Progenitor cell of endocrine pancreas (in vitro differentiated cells): ENCODE results near the gene NMNAT2. TPM values are rescaled to one million over a fixed set of nuclear protein-coding genes. Genes with fewer than 3 reads are reported as not detected.

ENCODE experiments used
- DNase-seq: peaks from one replicate; pipeline ENCODE4 v3.0.0; 2021; ENCODE audit warnings: low spot score; ENCODE audit not compliant: unreplicated experiment
- H3K27ac Mint-ChIP-seq: 2 replicates; pipeline ENCODE4 v1.8.0; 2021; ENCODE audit warnings: mild to moderate bottlenecking, moderate library complexity, mixed read lengths
- H3K27me3 Mint-ChIP-seq: 2 replicates; pipeline ENCODE4 v1.8.0; 2021; ENCODE audit warnings: mixed read lengths
- H3K36me3 Mint-ChIP-seq: 2 replicates; pipeline ENCODE4 v1.8.0; 2022; ENCODE audit warnings: mixed read lengths; ENCODE audit not compliant: insufficient read depth
- H3K4me1 Mint-ChIP-seq: 2 replicates; pipeline ENCODE4 v1.8.0; 2021; ENCODE audit warnings: low read depth, mixed read lengths
- H3K4me3 Mint-ChIP-seq: 2 replicates; pipeline ENCODE4 v1.8.0; 2021; ENCODE audit warnings: low read depth, mild to moderate bottlenecking, moderate library complexity, mixed read lengths
- H3K9me3 Mint-ChIP-seq: 2 replicates; pipeline ENCODE4 v1.8.0; 2021; ENCODE audit warnings: low read depth, mixed read lengths
- total RNA-seq: library from RNA; stranded (reverse); gene quantifications from 2 replicates; pipeline ENCODE4 v1.2.1, GENCODE V29; 2021
- TF ChIP-seq, protein P1 (sequence below): fragments of 200-600 bp; sonication (generic); IDR thresholded peaks from one replicate; pipeline ENCODE4 v1.5.0; 2021; ENCODE audit warnings: antibody characterized with exemption, mild to moderate bottlenecking; ENCODE audit not compliant: unreplicated experiment

NMNAT2 gene
- total RNA-seq, 1 donor from 2014 or later, result 3.1 TPM

DNA sequence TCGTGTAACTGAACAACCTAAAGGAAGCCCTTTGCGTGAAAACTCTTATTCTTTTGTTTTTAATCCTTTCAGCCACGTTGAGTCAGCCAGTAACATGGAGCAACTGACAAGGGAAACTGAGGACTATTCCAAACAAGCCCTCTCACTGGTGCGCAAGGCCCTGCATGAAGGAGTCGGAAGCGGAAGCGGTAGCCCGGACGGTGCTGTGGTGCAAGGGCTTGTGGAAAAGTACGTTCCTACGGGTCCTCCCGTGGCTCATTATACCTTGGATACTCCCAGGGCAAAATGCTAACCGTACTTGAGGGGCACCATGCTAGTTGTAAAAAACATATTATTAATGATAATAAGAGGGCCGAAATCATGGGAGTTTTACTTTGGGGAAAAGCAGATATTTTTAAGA is 182.7 kb downstream of the NMNAT2 start:
- DNase-seq, result no peak
- H3K4me3 Mint-ChIP-seq, result no peak overlapping the region
- TF ChIP-seq, protein P1, sequence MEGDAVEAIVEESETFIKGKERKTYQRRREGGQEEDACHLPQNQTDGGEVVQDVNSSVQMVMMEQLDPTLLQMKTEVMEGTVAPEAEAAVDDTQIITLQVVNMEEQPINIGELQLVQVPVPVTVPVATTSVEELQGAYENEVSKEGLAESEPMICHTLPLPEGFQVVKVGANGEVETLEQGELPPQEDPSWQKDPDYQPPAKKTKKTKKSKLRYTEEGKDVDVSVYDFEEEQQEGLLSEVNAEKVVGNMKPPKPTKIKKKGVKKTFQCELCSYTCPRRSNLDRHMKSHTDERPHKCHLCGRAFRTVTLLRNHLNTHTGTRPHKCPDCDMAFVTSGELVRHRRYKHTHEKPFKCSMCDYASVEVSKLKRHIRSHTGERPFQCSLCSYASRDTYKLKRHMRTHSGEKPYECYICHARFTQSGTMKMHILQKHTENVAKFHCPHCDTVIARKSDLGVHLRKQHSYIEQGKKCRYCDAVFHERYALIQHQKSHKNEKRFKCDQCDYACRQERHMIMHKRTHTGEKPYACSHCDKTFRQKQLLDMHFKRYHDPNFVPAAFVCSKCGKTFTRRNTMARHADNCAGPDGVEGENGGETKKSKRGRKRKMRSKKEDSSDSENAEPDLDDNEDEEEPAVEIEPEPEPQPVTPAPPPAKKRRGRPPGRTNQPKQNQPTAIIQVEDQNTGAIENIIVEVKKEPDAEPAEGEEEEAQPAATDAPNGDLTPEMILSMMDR, result no peak
- H3K9me3 Mint-ChIP-seq, result no peaks in the 10 kb centered on the region
- peaks cover 14% of the 10 kb centered on the region for H3K4me1 Mint-ChIP-seq
- peak overlapping the region; percentile 28 for H3K27ac Mint-ChIP-seq
- no peaks in the 10 kb centered on the region for H3K36me3 Mint-ChIP-seq
- H3K27me3 Mint-ChIP-seq, result peaks cover 4% of the 10 kb centered on the region

DNA sequence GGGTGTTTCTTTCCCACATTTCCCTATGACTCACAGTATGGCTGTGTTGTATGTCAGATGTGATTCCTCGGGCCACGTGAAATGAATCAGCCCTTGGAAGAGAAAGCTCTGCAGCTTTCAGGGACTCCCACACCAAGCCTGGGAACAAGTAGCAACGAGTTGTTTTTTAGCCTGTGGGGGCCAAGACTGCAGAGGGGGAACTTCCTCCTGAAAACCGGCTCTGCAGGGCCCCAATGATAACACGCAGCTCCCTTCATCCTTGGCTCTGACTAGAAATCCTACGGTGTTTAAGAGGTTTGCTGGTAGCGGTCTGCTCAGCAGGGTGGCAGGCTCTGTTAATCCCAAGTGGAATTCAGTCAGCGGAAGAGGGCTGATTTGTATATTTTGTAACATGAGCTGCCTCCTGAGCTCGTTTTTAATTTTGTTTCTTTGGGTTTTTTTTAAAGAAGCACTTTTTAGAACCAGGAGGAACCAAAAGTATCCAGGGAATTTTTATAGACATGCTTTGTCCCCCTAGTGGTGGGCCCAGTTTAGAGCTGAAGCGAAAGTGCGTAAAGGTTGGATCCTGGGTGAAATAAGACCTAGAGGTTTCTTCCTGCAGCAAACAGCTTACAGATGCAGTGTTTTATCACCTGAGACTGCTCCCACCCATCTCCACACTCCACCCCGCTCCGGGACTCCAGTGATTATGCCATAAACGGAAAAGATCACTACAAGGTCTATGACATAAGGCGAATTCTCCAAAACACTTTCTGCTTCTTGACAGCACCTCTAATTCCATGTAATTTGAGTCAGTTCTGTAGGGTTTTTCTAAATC is 183.3 kb downstream of the NMNAT2 start:
- Mint-ChIP-seq H3K36me3 (no peaks in the 10 kb centered on the region), H3K4me1 (peaks cover 14% of the 10 kb centered on the region), H3K4me3 (peak overlapping the region; percentile 59), H3K27me3 (peaks cover 4% of the 10 kb centered on the region), H3K27ac (peak overlapping the region; percentile 28), H3K9me3 (no peaks in the 10 kb centered on the region)
- TF ChIP-seq, protein P1, result peak; percentile 82
- DNase-seq, result no peak

DNA sequence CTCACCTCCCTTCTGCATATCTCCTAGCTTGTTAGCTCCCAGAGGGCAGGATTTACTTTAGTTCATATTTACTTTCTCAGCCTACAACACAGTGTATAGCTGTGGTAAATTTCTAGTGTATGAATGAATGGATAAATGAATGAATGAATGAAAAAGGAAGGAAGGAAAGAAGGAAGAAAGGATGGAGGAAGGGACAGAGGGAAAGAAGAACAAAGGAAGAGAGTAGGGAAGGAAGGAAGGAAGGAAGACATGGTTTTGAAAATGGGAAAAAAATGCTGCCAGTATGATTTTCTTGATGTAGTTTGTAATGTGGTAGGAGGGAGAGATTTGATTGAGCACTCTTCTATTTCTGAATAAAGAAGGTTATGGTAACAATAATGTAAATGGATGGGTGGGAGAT is 185.1 kb downstream of the NMNAT2 start:
- H3K4me3 Mint-ChIP-seq, result no peak overlapping the region
- H3K4me1 Mint-ChIP-seq, result peaks cover 20% of the 10 kb centered on the region
- H3K9me3 Mint-ChIP-seq, result no peaks in the 10 kb centered on the region
- no peak overlapping the region for H3K27ac Mint-ChIP-seq
- H3K27me3 Mint-ChIP-seq, result no peaks in the 10 kb centered on the region
- no peaks in the 10 kb centered on the region for H3K36me3 Mint-ChIP-seq
- TF ChIP-seq, protein P1, result no peak
- no peak for DNase-seq

DNA sequence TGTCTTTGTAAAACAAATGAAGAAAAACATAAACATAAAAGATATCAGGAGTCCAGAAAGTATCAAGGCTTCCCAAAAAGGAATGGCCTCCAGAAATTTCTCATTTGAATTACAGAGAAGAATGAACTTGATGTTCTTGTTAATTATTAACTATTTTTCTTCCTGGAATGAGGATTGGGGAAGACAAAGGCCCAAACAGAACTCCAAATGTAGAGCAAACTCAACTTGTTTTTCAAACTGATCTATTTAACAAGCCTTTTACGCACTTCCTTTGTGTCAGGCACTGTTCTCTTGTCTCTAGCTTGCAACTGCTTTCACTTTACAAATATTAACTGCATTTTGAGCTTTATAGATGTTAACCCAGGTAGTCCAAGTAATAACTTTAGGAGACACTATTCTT is 186.6 kb downstream of the NMNAT2 start:
- no peaks in the 10 kb centered on the region for H3K9me3 Mint-ChIP-seq
- no peaks in the 10 kb centered on the region for H3K36me3 Mint-ChIP-seq
- H3K27ac Mint-ChIP-seq, result no peak overlapping the region
- H3K27me3 Mint-ChIP-seq, result no peaks in the 10 kb centered on the region
- TF ChIP-seq, protein P1, result no peak
- peaks cover 20% of the 10 kb centered on the region for H3K4me1 Mint-ChIP-seq
- H3K4me3 Mint-ChIP-seq, result no peak overlapping the region
- DNase-seq, result no peak

DNA sequence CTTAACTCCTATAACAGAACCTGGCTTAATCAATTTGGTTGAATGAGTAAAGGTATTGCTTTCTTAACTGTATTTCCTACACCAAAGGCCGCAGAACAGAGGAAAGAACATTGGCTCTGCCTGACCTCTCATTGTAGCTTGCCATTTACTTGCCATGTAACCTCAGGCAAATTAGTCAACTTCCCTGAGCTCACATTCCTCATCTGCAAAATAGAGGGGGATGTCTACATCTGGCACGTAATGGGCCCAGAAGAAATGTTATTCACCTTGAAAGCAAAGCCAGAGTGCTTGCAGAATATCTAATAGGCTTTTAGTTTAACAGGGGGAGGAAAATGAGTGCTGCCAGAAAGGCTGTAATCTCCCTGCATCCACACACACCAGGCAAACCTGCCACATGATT is 187.8 kb downstream of the NMNAT2 start:
- H3K4me1 Mint-ChIP-seq, result peaks cover 18% of the 10 kb centered on the region
- DNase-seq, result no peak
- no peak overlapping the region for H3K27ac Mint-ChIP-seq
- no peaks in the 10 kb centered on the region for H3K36me3 Mint-ChIP-seq
- H3K27me3 Mint-ChIP-seq, result no peaks in the 10 kb centered on the region
- no peak overlapping the region for H3K4me3 Mint-ChIP-seq
- TF ChIP-seq, protein P1, result no peak
- no peaks in the 10 kb centered on the region for H3K9me3 Mint-ChIP-seq
